ENCODE data around the gene RPL19. TPM values are rescaled to one million over a fixed set of nuclear protein-coding genes. Genes with fewer than 3 reads are reported as not detected.
A peak's percentile ranks its signal among the peaks of the same experiment; 100 is the strongest.

The RPL19 gene
- total RNA-seq, 2 donors from 2014 or later: 1,458 to 1,831 TPM

DNA sequence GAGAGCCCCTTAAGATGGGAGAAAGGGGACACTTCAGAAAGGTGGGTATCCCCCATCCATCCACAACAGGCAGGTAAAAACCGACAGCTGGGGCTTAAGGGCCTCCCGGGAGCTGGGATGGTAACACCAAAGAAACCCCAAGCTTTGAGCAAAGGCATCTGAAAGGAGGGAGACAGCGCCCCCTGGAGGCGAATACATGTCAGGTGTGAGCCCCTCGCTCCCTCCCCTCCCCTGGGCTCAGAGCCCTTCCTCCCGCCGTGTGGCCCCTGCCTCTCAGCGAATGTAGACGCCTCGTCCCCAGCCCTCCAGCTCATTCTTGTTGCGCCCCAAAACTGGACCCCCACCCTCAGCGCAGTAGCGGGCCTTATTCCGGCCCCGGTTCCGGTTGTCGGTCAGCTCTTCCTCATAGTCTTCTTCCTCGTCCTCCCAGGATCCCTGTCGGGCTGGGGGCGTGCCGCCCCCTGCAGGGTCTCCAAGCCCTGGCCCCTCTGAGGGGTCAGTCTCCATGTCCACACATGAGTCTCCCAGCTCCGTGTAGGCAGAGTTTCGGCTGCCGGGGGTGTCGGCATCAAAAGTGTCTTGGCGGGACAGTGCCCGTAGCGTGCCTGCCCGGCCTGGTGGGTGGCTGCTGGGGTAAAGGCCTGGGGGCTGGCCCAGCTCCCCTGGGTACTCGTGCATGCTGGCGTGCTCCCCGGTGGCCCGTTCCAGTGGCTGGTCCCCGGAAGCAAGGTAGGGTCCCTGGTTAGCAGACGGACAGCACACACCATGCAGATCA is 25.0 kb upstream of the RPL19 start:
- Histone ChIP-seq H3K9me3 (no peaks in the 10 kb centered on the region), H3K4me3 (no peak overlapping the region), H3K4me1 (peaks cover 0 to 12% of the 10 kb centered on the region in 2 donors), H3K27me3 (no peaks in the 10 kb centered on the region), H3K36me3 (peaks cover 11% of the 10 kb centered on the region), H3K27ac (no peak overlapping the region)
- peak; percentile 76 for DNase-seq (ENCODE audit: low spot score)
- TF ChIP-seq, protein P1, sequence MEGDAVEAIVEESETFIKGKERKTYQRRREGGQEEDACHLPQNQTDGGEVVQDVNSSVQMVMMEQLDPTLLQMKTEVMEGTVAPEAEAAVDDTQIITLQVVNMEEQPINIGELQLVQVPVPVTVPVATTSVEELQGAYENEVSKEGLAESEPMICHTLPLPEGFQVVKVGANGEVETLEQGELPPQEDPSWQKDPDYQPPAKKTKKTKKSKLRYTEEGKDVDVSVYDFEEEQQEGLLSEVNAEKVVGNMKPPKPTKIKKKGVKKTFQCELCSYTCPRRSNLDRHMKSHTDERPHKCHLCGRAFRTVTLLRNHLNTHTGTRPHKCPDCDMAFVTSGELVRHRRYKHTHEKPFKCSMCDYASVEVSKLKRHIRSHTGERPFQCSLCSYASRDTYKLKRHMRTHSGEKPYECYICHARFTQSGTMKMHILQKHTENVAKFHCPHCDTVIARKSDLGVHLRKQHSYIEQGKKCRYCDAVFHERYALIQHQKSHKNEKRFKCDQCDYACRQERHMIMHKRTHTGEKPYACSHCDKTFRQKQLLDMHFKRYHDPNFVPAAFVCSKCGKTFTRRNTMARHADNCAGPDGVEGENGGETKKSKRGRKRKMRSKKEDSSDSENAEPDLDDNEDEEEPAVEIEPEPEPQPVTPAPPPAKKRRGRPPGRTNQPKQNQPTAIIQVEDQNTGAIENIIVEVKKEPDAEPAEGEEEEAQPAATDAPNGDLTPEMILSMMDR (IDR thresholded peaks at IDR 0.05): peak; percentile 86 to 93

DNA sequence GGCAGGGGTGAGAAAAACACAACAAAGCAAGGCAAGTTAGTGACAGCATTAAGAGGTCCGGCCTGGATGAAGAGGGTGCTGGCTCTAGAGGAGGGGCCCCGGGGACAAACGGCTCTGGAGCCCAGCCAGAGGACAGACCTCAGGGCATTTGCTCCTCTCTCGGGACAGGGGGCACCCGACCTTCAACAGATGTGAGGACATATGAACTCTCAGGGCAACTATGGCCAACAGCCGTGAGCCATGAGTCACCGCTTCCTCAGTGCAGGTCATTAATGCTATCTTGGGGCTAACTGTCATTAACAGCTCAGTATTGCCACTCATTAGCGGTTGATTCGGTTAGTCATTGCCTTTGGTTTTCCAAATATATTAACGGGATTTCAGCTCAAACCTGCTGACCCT is 24.4 kb upstream of the RPL19 start:
- TF ChIP-seq, protein P1 (IDR thresholded peaks at IDR 0.05): no peak
- Histone ChIP-seq H3K36me3 (peaks cover 11% of the 10 kb centered on the region), H3K27ac (no peak overlapping the region), H3K27me3 (no peaks in the 10 kb centered on the region), H3K9me3 (no peaks in the 10 kb centered on the region), H3K4me1 (peaks cover 0 to 12% of the 10 kb centered on the region in 2 donors), H3K4me3 (no peak overlapping the region)
- no peak for DNase-seq (ENCODE audit: low spot score)

DNA sequence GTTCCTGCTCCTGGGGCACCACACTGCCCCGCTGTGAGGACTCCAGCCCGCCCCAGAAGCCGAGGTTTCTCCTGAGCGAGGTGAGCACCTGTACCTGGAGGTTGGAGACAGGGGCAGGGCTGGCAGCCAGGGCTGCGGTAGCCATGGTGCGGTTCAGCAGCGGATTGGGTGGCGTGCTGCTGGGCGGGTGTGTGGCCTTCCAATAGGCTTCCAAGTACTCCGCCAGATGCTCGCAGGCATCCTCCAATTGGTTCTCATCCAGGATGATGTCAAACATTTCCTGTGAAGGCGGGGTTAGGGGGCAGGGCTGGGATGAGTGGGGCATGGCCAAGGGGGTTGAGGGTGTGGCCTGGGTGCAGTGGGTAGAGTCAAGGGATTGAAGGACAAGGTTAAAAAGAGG is 22.8 kb upstream of the RPL19 start:
- Histone ChIP-seq H3K36me3 (peaks cover 16% of the 10 kb centered on the region), H3K27me3 (no peaks in the 10 kb centered on the region), H3K9me3 (no peaks in the 10 kb centered on the region), H3K4me1 (peaks cover 0 to 12% of the 10 kb centered on the region in 2 donors), H3K27ac (no peak overlapping the region), H3K4me3 (no peak overlapping the region)
- no peak for DNase-seq (ENCODE audit: low spot score)
- TF ChIP-seq, protein P1 (IDR thresholded peaks at IDR 0.05): no peak

DNA sequence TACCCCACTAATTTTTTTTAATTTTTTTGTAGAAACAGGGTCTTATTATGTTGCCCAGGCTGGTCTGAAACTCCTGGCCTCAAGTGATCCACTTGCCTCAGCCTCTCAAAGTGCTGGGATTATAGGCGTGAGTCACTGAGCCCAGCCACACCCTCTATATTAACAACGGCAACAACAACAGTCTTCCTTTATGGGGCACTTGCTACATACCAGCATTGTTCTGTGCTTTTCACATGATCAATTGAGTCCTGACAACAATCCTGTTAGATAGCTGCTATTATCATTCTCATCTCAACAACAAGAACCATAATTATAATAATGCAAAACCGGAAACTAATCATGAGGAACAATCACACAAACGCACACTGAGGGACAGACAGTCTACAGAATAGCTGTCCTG is 21.5 kb upstream of the RPL19 start:
- no peak for DNase-seq (ENCODE audit: low spot score)
- Histone ChIP-seq H3K27me3 (no peaks in the 10 kb centered on the region), H3K36me3 (peaks cover 21% of the 10 kb centered on the region), H3K4me1 (peaks cover 0 to 12% of the 10 kb centered on the region in 2 donors), H3K9me3 (no peaks in the 10 kb centered on the region), H3K27ac (no peak overlapping the region), H3K4me3 (no peak overlapping the region)
- TF ChIP-seq, protein P1 (IDR thresholded peaks at IDR 0.05): no peak

DNA sequence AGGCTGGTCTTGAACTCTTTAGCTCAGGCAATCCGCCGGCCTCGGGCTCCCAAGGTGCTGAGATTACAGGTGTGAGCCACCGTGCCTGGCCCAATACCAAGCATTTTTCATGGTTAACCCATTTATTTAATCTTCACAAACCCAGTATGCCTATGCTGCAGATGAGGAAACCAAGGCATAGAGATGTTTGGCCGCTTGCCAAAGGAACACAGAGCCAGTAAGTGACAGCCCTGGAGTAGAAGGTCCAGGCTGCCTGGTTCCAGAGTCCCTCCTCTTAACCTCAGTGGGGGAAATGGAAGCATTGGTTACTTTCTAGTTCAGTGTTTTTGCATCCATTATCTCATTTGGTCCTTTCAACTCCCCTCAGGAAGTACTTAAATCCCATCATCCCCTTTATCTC is 18.8 kb upstream of the RPL19 start:
- TF ChIP-seq, protein P1 (IDR thresholded peaks at IDR 0.05): no peak

DNA sequence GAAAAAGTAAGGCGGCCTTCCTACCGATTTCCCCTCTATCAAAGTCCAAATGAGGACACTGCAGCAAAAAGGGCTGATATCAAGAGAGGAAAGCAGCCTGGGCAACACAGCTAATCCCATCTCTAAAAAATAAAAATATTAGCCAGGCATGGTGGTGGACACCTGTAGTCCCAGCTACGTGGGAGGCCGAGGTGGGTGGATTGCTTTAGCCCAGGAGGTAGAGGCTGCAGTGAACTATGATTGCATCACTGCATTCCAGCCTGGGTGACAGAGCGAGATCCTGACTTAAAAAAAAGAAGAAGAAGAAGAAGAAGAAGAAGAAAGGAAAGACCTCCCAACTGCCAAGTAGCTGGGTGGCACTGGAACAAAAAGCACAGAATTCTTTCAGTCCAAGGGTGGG is 17.0 kb upstream of the RPL19 start:
- H3K27me3 ChIP-seq: no peaks in the 10 kb centered on the region
- peaks cover 19% of the 10 kb centered on the region for H3K36me3 ChIP-seq
- TF ChIP-seq, protein P1 (IDR thresholded peaks at IDR 0.05): no peak
- no peaks in the 10 kb centered on the region for H3K9me3 ChIP-seq
- H3K4me1 ChIP-seq: no peaks in the 10 kb centered on the region
- no peak overlapping the region for H3K27ac ChIP-seq
- no peak overlapping the region for H3K4me3 ChIP-seq
- DNase-seq (ENCODE audit: low spot score): no peak

More for the DNA sequence above, 18.8 kb upstream of the RPL19 start:
- Histone ChIP-seq H3K36me3 (peaks cover 23% of the 10 kb centered on the region), H3K9me3 (no peaks in the 10 kb centered on the region), H3K27me3 (no peaks in the 10 kb centered on the region), H3K27ac (no peak overlapping the region), H3K4me1 (no peaks in the 10 kb centered on the region), H3K4me3 (no peak overlapping the region)
- DNase-seq (ENCODE audit: low spot score): no peak
